ENCODE data around the gene SRSF12. TPM values are rescaled to one million over a fixed set of nuclear protein-coding genes. Genes with fewer than 3 reads are reported as not detected.

Gene SRSF12
- total and polyA plus RNA-seq, 9 of the 15 experiments (the other 6 are each of a cell fraction or from before 2014, with no cell fraction given) = not detected

- TF ChIP-seq TEAD4 (IDR thresholded peaks at IDR 0.05; ENCODE audit: low read length) (peak; percentile 91), TEAD4 (CRISPR knock-in tag; IDR thresholded peaks at IDR 0.05; ENCODE audit: borderline replicate concordance) (no peak), ILF3 (IDR thresholded peaks at IDR 0.05; ENCODE audit: borderline replicate concordance) (no peak), NFRKB (IDR thresholded peaks at IDR 0.05; ENCODE audit: low read depth) (no peak), MBD1 (CRISPR knock-in tag; IDR thresholded peaks at IDR 0.05) (no peak), FOXA3 (CRISPR knock-in tag; conservative IDR thresholded peaks at IDR 0.05 in 1 of 2, IDR thresholded peaks at IDR 0.05 in 1 of 2) (peak in 1 of 2 experiments; percentile 92; a peak in 2 of 4 replicates), ZBTB49 (CRISPR knock-in tag; IDR thresholded peaks at IDR 0.05; ENCODE audit: borderline replicate concordance) (no peak), ETV6 (IDR thresholded peaks at IDR 0.05; ENCODE audit: borderline replicate concordance in 1 of 2, low read depth in 2 of 2, low read length in 1 of 2) (0 out of 4 replicates have a peak, but pooled peaks of 1 of the 2 experiments have one; percentile 23), ETV6 (CRISPR knock-in tag; IDR thresholded peaks at IDR 0.05; ENCODE audit: borderline replicate concordance) (no peak), SRF (CRISPR knock-in tag; IDR thresholded peaks at IDR 0.05) (peak in 1 of 2 experiments; percentile 65; a peak in 1 of 4 replicates), RCOR1 (IDR thresholded peaks at IDR 0.05; ENCODE audit: borderline replicate concordance in 1 of 2, low read depth in 2 of 2, low read length in 2 of 2) (peak in 1 of 2 experiments; percentile 73; a peak in 1 of 4 replicates), MEIS2 (IDR thresholded peaks at IDR 0.05; ENCODE audit: partially characterized antibody) (peak; percentile 10), RAD21 (CRISPR knock-in tag; conservative IDR thresholded peaks at IDR 0.05 in 1 of 2, IDR thresholded peaks at IDR 0.05 in 1 of 2) (peak; percentile 23 to 26; a peak in 2 of 4 replicates), NEUROD1 (IDR thresholded peaks at IDR 0.05; ENCODE audit: borderline replicate concordance, low read depth, low read length, partially characterized antibody) (peak; percentile 62), ZNF766 (CRISPR knock-in tag; conservative IDR thresholded peaks at IDR 0.05) (peak; percentile 36; the same call in 1 of the 2 replicates), CBX5 (IDR thresholded peaks at IDR 0.05; ENCODE audit: borderline replicate concordance, low read depth) (no peak), L3MBTL2 (IDR thresholded peaks at IDR 0.05) (peak; percentile 14; the same call in 1 of the 2 replicates), TCF3 (CRISPR knock-in tag; IDR thresholded peaks at IDR 0.05) (peak; percentile 94)
- TF ChIP-seq, protein P1, sequence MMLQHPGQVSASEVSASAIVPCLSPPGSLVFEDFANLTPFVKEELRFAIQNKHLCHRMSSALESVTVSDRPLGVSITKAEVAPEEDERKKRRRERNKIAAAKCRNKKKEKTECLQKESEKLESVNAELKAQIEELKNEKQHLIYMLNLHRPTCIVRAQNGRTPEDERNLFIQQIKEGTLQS (IDR thresholded peaks at IDR 0.05) = peak; percentile 36; the same call in 1 of the 2 replicates
- TF ChIP-seq, protein P1 (CRISPR knock-in tag; conservative IDR thresholded peaks at IDR 0.05) = no peak
- TF ChIP-seq, protein P2, sequence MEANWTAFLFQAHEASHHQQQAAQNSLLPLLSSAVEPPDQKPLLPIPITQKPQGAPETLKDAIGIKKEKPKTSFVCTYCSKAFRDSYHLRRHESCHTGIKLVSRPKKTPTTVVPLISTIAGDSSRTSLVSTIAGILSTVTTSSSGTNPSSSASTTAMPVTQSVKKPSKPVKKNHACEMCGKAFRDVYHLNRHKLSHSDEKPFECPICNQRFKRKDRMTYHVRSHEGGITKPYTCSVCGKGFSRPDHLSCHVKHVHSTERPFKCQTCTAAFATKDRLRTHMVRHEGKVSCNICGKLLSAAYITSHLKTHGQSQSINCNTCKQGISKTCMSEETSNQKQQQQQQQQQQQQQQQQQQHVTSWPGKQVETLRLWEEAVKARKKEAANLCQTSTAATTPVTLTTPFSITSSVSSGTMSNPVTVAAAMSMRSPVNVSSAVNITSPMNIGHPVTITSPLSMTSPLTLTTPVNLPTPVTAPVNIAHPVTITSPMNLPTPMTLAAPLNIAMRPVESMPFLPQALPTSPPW (CRISPR knock-in tag; IDR thresholded peaks at IDR 0.05) = peak; percentile 30; the same call in 1 of the 2 replicates
Observed at GRCh38 chr6:89073014-89073620, 44.8 kb downstream of the SRSF12 start (continued).

Measured in K562 (cell line).